A673 (cell line): ENCODE data around the gene ANAPC16.

ENCODE experiments used
- CTCF ChIP-seq: fragments of 300-800, 200-600 bp; sonication (generic); conservative IDR thresholded peaks from 2 replicates; pipeline ENCODE4 v1.5.1; 2017; ENCODE audit warnings: low read depth, mild to moderate bottlenecking, antibody characterized with exemption, low read length, moderate library complexity, mixed read lengths
- EZH2 ChIP-seq: fragments of 200-600 bp; sonication (generic); IDR thresholded peaks from 2 replicates; pipeline ENCODE4 v1.6.1; 2017; ENCODE audit warnings: borderline replicate concordance, low read depth, mild to moderate bottlenecking, mixed read lengths, antibody characterized with exemption, low read length; ENCODE audit not compliant: poor library complexity, severe bottlenecking

- TF ChIP-seq CTCF, result no peak
- TF ChIP-seq EZH2, result no peak
Observed at GRCh38 chr10:72245949-72246525, 30.2 kb downstream of the ANAPC16 start.
